GM12873 (cell line): Measurements from ENCODE around the gene KCNAB1.

Experiments
- CTCF ChIP-seq: IDR thresholded peaks from 2 replicates; pipeline ENCODE4 v1.5.1; 2012; ENCODE audit warnings: low read depth, mild to moderate bottlenecking, moderate library complexity, low read length, control low read depth; ENCODE audit not compliant: insufficient read depth; ENCODE audit errors: missing control alignments

KCNAB1 gene

DNA sequence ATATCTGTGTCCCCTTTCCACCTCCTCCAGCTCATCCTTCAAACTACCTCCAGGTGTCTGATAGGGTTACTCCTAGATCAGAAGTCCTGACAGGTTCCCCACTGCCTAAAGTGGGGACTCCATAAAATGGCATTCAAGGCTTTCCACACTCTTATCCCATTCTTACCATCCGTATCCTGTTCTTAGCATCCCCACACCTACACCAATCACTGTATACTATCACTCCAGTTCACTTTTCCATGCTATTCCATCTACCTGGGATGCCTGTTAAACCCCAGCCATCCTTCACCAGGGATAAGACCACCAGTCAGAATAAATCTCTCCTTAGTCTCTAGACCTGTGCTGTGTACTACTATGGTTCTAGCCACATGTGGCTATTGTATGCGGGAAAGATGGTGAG, 415.4 kb downstream of the KCNAB1 start:
- no peak for TF ChIP-seq CTCF

DNA sequence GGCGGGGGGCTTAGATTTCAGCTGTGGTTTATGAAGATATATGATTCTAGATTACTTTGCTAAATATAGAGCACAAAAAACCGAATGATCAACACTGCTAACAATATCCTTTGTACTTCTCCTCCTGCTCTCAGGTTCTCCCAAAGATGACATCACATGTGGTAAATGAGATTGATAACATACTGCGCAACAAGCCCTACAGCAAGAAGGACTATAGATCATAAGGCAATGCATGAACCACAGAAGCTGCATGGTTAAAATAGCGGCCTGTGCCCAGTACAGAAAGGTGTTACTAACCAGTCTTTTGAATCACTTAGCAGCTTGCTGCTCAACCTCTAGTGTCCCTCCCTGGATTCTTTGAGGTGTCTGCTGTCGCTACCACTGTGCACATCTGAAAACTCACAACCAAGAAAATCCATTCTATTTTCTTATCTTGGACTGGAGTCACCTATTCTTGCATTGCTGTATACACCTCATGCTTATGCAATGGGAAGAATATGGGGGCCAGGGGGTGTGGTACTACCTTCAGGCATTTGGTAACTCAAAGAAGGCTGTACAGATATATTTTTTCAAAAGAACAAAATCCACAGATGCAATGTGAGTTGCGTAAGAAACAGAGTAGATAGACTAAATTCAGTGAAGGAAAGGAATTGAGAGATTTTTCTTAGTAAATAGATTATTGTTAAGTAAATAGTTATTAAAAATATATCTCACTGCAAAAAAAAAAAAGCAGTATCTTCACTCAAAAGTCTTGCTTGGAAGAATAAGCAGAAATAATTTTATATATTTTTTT, 416.3 kb downstream of the KCNAB1 start:
- no peak for TF ChIP-seq CTCF

GRCh38 chr3:156539051-156539450, 418.7 kb downstream of the KCNAB1 start:
- no peak for TF ChIP-seq CTCF

DNA sequence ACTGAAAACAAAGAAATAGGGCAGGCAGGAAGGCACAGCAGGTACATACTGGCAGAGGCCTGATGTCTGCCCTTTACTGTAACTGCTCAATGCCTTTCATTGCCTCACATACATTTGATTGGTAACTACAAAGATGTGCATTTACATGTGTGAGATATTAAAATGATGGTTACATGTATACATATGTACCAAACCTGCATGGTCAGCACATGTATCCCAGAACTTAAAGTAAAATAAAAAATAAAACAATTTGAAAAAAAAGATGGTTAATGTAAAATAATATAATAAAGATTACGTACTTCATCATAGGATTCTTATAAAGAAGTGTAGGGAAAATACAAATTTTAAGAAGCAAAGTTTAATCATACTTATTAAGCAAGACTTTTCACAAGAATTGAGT, 419.4 kb downstream of the KCNAB1 start:
- no peak for TF ChIP-seq CTCF

DNA sequence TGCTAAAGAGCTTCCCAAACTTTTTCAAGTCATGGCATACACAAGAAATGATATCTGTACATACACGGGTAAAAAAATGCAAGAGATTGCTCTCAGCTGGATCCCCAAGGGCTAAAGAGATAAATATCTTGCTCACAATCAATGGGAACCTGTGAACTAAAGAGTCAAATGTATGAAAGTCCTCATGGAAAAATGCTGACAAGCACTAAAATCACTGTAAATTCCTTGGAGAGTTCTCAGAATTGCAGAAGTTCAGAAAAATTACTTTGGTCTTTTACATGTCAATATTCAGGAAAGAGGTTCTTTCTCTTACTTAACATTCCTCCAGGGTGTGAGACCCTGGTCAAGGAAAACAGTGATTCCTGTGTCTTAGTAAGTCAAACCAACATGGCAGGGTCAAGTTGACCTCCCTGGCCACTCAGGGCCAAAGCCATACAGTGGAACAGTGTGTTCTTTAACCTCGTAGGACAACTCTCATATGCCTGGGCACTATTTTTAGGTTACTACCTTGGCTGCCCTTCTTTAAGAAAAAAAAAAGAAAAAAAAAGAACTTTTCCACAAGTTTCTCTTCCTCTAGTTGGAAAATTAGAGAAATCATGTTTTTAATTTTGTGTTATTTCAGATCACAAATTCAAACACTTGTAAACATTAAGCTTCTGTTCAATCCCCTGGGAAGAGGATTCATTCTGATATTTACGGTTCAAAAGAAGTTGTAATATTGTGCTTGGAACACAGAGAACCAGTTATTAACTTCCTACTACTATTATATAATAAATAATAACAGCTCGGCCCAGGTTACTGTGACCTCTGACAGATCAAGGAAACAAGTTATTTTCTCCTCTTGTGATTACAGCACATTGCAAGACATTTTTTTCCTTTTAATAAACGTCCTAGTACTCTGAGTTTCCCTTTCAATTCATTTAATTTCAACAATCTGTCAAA, 422.0 kb downstream of the KCNAB1 start:
- no peak for TF ChIP-seq CTCF

DNA sequence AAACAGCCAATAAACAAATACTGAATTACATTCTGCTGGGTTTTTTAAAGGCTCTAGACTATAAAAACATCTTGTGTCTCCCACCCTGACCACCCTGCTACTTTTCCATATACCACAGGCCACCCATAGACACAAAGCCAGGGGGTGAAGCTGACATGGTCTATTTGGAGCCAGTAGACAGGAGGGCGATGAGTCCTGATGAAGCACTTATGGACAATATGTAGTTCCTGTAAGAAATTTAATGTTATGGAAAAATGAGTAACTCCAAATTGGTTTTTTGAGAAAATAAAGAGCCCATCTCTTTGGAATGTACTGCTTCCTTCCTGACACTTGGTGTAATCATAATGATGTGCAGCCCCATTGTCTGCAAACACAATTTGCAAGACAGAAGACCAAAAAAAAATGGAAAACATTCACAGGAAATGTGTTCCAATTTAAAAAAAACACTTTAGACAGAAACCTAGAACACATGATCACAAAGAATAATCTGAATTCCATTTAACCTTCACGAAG, 422.7 kb downstream of the KCNAB1 start:
- TF ChIP-seq CTCF = no peak

DNA sequence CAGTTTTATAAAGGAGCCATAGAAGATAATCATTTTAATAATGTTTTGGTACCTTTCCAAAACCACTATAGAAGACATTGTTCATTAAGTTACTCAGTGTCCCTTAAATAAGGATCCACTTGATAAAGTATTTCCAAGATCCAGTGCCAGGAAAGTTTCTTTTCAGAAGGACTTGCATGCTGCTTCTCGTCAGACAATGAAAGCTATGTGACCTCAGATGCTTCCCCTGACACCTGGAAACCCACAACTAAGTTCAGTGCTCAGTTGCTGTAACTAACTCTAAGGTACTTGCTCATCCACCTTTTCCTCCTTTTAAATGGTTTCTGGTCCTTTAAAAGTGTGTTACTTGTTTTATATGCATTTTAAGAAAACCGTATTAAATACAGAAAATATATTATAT, 427.3 kb downstream of the KCNAB1 start:
- no peak for TF ChIP-seq CTCF
